ENCODE data around the gene GALNT14. TPM values are rescaled to one million over a fixed set of nuclear protein-coding genes. Genes with fewer than 3 reads are reported as not detected.

Gene GALNT14
- polyA plus RNA-seq, 12 donors = 2.1 to 5.2 (median 3.0) TPM; not detected in 2

DNA sequence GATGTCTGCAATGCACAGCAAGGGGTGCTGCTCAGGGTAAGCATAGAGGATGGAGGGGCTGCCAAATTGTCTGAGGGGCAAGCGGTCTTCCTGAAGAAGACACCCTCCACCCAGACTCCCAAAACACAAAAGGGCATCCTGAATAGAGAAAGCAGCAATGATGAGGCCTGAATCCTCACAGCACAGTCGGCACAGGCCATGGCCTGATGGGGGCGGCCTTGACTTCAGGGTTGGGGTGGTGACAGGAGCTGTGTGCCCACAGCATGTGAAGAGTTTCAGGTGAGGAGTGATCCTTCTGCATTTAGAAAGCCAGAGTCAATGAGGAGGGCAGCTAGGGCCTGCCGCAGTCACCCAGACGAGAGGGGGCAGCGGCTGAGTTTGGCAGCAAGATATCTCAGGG lies 159.4 kb downstream of the GALNT14 start:
- no peak for DNase-seq

DNA sequence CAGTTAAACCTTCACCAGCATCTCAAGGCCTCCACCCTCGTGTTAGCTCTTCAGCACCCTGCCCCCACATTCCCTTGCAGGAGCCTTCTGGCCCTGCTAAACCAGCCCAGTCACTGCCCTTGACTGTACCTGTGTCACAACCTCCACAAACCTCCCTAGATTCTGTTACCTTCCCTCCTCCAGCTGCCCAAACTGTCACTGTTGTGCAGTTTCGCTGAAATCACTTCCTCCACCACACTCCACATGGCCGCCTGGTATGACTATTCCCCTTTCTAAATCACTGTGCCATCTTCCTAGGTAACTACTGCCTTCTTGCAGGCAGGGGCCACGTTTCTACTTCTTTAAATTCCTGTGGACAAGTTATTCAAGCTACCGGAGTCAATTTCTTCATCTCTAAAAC lies 160.2 kb downstream of the GALNT14 start:
- no peak for DNase-seq

DNA sequence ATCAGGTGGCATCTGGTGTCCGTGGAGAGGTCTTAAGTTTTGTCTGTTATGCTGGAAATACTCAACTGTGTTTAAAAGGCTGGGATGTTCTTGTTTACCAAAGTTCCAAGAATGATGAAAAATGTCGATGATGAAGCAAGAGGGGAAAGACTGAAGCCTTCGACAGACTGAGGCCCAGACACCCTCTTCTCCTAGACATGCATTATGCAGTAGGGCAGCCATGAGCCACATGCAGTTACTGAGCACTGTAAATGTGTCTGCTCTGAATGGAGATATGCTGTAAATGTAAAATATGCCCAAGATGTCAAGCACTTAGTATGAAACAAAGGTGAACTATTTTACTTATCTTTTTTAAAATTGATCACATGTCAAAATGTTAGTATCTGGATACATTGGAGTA lies 163.1 kb downstream of the GALNT14 start:
- DNase-seq = no peak

DNA sequence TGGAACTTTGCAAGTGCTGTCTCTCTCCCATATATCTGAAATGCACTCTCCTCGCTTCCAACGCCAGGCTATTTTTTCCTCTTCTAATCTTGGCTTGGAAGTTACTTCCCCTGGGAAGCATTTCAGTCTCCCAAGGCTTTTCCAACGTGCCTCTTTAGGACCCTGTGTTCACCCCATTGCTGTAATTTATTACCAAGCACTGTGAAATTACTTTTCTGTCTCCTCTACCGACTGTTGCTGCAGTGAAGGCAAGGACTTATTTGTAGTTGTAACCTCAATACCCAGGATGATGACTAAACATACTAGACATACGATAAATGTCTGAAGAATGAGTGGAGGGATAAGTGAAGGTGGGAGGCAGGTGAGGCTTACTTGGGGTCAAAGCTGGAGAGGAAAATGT lies 163.7 kb downstream of the GALNT14 start:
- DNase-seq = no peak

DNA sequence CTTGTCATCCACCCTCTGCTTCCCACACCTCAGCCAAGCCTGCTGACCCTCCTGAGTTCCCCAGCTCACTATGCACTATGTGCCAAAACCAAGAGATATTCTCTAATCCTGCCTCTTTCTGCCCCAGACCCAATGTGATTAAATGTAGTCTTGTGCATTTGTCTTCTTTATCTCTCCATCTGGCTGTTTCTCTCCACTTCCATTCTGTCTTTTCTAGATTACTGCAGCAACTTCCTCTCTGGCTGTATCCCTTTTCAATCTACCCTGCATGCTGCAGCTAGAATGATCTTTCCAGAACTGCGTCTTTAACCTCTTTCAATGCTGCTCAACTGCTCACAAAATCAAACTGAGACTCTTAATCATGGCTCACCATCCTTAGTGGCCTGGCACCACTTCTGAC lies 164.1 kb downstream of the GALNT14 start:
- DNase-seq = no peak

DNA sequence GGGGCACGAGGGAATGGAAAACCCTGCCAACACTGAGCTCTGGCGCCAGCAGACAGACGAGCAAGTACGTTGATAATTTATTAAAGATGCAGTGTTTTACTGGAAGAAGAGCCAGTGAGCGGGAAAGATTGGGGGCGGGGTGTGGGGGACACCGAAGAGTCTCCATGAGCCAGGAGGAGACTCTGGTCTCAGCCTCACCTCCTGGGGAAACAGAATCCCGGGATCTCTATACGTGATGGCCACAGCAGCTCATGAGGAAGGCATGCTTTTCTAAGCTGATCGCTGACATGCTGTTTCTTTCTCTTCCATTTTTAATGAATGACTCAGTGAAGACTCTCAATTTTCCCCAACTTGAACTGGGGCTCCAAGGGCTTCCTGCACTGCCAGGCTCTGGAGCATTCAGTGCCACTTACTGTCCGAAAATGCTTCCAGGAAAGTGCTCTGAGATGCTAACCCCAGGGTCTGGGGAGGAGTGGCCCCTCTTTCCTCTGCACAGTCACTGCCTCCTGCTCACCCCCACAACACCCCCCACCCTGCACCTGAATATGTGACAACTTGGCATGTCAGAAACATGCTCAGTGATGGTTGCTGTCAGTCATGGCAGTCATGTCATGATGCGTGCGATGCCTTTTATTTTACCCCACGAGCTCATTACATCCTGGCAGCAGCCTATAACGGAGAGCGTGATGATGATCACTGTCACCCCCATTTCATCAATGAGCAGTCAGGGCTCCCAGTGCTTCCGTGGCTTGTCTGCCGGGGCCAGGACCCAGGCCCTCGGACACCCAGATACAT lies 166.8 kb downstream of the GALNT14 start:
- no peak for DNase-seq

DNA sequence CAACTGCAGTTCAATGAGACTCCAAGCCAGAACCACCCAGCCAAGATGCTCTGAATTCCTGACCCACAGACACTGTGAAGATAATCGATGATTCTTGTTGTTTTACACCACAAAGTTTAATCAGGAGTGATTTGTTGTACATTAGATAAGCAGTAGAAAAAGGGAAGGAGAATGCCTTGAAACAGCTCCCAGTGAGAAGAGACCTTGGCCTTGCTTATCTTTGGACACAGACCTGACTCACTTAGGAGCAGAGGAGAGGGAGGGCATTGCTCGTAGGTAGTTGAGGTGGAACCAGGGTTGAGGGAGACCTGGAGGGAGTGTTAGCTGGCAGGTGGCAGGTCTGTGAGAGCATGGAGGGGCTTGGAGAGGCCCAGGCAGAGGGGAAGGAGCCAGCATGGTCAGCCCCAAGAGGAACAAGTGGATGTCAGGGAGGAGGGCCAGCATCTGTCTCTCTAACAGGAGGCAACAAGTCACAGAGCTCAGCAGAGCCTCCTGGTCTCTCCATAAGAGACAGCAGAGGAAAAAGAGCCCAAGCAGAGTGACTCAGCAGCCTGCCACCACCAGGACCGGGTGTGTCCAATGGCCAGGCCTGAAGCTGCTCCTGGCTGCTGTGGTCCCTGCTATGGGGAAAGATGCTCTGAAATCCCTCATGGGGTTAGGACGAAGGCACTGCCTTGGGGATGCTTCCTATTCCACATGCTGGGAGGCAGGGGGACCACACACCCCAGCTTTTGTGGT lies 169.4 kb downstream of the GALNT14 start:
- DNase-seq = no peak

DNA sequence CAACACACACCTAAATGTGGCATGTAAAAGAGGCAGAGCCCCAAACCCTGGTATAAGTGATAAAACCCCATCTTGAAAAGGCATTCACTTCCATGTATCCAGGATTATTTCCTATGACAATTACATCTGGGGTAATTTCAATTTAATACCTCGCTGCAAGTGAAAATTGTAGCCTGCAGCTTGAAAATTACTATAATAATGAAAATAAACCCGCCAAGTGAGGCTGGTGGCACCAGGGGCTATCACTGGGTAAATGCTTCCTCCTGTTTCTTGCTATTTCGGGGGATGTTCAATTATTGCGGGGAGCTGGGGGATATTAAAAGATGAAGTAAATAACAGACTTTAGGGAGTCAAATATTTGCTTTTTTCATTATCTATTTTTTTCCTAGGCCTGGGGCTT lies 171.5 kb downstream of the GALNT14 start:
- DNase-seq = no peak

DNA sequence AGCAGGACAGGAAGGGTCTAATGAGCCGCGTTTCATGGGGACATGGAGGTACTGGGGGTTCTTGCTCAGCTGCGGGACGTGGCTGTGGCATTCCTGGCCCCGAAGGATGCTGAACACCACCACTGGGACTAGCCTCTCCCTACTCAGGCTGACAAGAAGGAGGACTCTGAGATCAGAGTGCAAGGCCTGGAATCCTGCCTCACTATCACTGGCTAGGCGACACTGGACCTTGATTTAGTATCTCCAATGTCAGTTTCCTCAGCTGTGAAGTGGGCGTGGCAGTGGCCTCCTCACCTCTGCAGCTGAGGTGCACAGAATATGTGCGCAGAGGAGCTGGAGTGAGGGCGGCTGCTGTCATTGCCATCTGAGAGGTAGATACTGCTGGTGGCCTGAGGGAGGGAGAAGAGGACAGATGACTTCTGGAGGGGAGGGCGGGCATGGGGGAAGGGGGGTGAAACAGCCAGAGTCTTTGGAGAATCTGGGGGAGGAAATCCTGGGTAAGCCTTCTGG lies 173.2 kb downstream of the GALNT14 start:
- DNase-seq = no peak

DNA sequence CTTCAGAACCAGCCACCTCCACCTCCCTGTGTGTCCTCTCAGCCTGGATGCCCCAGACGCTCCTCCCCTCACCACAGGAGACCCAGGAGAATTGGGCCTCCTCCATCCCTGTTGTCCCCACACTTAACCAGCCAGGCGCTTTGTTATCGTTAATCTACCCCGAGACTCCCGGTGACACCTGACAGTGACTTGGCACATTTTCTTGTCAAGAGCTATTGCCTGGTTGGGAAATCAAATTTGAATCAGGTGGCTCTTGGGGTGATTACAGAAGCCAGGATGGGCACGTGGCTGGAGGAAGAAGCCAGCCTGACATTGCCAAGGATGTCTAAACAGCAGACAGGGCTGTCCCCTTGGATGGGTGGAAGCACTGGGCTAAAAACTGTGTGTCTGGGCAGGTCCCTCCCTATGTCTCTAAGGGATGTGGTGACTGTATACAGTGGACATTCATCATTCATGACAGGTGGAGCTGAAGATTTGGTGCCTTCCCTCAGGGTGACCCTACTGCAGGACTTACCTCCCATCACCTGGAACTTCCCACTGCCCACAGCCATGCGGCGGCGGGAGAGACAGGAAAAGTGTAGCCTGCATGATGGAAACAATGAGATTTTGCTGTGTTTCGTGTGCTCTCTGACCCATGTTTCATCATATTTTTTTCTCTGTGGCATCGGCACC lies 173.8 kb downstream of the GALNT14 start:
- no peak for DNase-seq

DNA sequence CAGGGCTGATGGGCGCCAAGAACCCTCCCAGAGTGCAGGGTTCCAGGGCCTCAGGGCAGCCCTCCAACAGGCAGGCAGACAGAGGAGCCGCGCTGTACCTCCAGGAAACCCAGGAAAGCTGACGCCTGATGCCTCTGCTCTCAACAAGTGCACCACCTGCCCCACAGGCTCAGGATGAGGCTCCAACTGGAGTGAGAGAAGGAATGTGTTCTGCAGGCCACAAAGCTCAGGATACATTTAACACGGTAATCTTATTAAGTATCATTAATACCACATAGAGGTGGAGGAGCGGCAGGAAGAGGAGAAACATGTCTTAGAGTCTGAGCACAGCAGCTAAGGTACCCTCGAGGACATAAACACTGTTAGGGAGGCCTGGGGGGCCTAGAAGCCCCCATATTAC lies 175.1 kb downstream of the GALNT14 start:
- DNase-seq = no peak

DNA sequence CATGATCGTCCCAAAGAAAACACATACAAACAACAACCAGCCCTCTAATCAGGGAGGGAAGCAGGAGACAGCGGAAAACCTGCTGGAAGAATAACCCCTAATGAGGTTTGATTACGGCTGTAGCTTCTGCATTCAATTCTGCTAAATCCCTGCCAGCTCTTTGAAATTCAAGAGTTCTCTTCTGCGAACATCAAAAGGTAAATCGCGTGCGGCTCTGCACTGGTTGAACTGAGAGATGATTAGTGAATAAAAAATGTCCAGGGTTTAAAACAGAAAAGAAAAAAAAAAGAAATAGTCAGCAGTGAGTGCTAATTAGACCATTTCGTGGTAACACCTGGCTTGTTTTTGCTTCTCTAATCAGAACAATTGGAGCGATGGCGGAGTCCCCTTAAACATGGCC lies 178.0 kb downstream of the GALNT14 start:
- DNase-seq = no peak

DNA sequence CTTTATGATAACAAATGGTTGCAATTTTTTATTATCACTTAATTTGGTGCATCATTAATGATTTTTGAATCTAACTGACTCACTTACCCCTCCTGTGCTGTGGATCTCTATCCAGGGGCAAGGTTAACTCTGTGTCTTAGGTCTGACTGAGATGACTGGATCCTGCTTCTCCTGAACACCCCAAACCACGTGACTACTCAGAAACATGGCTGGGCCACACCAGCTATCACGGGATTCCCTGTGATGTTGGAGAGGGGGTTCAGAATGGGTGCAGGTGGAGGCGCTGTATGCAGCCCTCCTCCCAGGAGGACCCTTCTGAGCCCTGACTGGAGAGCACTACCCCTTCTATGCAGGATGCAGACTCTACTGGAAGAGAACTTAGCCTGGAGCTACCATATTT lies 178.6 kb downstream of the GALNT14 start:
- no peak for DNase-seq

DNA sequence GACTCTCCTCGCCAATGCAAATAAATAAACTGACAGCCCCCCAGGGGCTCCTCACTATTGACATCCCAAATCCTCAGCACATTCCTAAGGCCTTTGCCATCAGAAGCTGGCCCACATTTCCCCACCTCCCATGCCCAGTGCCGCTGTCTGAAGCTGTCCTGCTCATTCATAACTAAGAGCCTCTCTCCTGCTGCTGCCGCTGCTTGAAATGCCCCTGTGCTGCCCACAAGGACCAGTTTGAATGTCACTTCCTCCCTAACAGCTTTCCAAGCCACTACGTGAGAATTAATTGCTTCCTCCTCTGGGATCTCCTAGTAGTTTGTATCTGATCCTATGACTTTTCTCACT lies 179.3 kb downstream of the GALNT14 start:
- no peak for DNase-seq

DNA sequence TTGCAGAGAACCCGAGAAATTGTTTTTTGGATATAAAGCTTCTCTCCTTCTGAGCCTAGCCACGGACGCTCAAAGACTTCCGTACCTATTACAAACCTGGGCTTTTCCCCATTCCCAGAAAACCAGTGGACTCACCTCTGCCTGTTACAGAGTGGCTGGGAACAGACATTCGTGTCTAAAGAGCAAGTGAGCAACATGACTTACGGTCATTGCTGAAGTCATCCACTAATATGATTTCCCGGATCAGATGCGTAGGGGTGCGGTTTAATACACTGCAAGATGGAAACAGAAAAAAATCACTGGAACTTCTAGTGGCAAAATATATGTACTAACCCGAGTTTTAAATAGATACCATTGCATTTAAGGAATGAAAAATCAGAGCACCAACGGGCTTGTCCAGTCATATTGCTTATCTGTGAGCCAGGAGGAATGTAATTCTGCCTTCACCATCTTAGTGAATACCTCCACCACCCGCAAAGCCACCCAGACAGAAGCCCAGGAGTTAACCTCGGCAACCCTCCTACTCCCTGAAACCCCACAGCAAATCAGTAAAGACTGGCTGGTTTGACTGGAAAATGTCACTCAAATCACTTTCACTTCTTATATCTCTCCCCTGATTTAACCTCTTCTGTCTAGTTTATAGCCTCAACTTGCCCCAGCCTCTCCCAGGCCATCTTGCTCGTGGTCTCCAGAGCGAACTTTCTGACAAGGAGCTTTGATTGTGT lies 179.9 kb downstream of the GALNT14 start:
- DNase-seq = no peak

DNA sequence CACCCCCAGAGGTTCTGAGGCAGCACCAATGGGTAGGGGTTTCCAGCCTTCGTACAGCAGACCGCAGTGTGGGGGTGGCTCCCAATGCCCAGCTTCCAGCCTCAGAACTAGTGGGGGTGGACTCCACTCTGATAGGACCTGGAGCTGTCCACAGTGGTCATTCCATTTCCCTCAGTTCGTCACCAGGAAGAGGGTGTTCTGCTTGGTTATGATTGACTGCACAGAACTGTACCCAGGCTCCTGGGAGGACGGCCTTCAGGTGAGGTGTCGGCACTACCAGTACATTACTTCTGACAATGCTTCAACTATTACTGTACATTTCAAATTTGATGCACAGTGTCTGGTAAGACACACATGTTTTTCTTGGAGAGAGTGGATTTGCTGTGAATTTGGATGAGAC lies 180.6 kb downstream of the GALNT14 start:
- DNase-seq = no peak

DNA sequence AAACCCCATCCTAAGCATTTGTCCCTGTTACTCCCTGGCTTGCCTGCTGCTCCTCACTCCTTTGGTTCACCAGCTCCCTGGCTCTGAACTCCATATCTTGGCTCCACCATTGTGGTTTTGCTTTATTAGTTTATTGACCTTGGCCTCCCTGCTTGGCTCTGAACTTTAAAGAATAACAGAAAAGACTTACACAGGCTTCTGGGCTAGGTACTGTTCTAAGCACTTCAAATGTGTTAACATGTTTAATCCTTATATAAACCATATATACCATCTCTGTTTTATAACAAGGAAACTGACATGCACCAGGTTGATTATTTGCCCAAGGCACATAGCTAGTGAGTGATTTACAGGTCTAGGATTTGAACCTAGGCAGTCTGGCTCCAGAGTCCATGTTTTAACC lies 181.2 kb downstream of the GALNT14 start:
- DNase-seq = no peak

DNA sequence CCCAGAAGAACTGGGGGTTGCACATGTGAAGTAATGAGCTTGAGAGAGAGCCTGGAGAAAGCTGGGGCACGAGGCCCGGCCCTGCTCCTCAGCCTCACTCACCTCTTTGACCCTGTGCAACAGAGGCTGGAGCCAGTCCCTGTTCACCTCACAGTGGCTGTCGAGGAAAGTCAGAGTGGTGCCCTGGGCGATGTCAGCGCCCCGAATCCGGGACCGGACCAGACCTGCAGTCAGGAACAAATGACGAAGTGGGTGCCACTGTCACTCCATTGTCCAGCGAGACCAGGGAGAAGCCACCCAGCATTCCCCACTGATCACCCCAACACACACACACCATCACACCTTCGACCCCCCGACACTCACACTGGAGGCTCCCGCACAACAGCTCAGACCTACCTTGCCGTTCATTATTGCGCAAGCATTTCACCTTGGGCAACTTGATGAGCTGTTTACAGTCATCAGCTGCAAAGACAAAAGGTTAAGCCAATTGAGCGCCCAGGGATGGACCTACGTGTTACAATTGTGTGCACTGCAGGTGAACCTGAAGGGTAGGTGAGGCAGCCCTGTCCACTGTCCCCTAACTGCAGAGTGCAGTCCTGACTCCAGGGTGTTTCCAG lies 182.6 kb downstream of the GALNT14 start:
- no peak for DNase-seq

DNA sequence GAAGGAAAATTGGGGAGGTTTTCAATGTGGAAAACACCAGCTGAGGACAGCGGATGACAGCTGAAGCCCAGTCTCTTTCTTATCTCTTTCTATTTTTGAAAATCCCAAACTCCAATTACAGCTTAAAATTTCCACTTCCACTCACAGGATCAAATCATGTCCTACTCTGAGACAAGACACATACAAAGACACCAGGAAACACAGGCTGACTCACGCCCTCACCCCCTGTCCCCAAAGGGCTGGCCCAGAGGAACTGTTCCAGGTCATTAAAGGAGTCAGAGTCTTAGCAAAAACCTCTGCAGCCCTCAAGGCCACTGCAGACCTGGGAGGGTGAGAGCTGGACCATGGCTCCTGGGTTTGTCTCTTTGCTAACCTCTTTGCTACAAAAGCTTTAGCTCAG lies 187.9 kb downstream of the GALNT14 start:
- no peak for DNase-seq

DNA sequence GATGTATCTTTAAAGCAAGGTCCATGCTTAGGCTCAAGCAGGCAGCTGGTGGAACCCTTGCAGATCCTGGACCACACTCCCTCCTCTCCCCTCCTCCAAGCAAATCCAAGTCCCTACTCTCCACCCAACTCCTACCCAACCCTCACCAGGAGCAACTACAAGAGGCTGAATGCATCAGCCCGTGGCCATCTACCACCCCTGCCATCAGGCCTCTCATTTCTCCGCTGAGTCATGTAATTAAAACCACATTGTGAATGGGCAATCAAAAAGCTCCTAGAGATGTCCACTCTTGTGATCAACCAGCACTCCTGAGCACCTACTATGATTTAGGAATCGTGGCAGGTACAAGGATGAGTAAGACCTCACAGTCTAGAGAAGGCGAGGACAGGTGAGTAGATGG lies 188.8 kb downstream of the GALNT14 start:
- DNase-seq = no peak

DNA sequence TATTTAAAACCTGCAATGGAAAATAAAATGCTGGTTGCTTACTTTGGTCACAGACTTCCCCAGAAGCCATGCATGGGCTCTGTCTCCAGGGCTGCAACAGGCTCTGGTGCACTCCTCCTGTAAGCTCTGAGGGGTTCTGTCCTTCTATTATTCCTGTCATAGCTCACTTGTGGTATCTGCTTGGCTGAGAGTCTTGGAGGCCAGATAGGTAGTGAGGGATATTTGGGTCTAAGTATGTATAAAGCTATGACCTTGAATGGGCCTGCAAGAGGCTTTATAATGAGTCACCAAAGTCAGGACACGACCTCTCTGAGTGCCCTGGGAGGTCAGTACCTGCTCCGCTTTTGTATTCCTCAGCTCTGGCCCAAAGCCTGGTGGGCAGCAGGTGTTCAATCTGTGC lies 189.4 kb downstream of the GALNT14 start:
- no peak for DNase-seq

DNA sequence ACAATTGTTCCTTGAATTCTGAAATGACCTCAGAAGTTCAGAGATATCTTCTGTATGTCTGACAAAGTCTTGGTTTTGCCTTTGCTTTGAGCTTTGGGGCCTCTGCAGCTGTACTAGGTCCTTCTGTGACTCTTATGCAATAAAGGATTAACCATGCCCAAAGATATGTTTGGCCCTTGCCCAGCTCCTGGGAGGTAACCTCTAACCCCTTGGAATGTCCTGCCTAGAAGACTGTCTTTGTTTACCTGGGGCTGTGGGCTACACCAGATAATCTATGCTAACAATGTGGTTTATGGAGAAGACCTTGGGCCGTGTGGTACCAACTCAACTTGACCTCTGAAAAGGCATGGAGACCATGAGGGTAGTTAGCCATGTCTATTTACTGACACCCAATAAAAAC lies 190.1 kb downstream of the GALNT14 start:
- DNase-seq = no peak

All from muscle of arm (tissue), 12 donors.